ENCODE results near the gene AP1G2.

DNA sequence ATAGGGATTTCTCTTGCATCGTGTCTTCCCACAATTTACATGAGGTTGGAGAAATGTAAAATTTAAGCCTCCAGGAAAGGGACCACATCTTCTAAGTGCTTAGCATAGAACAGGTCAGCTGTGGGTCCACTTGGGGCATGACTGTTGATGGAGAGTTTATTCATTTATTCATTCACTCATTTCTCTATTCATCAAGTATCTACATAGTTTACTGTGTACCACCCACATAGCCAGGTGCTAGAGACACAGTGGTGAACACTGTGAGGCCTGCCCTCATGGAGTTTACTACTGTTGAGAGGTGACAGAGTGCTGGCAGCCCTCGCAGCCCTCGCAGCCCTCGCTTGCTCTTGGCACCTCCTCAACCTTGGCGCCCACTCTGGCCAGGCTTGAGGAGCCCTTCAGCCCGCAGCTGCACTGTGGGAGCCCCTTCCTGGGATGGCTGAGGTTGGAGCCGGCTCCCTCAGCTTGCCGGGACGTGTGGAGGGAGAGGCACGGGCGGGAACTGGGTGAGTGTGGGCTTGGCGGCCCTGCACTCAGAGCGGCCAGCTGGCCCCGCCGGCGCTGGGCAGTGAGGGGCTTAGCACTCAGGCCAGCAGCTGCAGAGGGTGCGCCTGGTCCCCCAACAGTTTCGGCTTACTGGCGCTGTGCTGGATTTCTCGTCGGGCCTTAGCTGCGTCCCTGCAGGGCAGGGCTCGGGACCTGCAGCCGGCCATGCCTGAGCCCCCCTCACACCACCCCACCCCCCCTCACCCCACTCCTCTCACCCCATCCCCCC lies 12.7 kb upstream of the AP1G2 start:
- TF ChIP-seq POLR2AphosphoS5 (IDR thresholded peaks at IDR 0.05; ENCODE audit: low read depth, low read length): no peak
- TF ChIP-seq POLR2A (IDR thresholded peaks at IDR 0.05; ENCODE audit: low read depth, low read length): no peak
- no peak for TF ChIP-seq SPI1 (IDR thresholded peaks at IDR 0.05; ENCODE audit: low read depth, low read length)
- TF ChIP-seq TAF1 (IDR thresholded peaks at IDR 0.05; ENCODE audit: low read depth, low read length): no peak

Measured in GM12891 (cell line).